PFSK-1 (cell line): ENCODE measurements around the gene SP110.

Source experiments
- POLR2AphosphoS5 ChIP-seq: IDR thresholded peaks from 2 replicates; pipeline ENCODE4 v1.6.1; 2012; ENCODE audit warnings: low read depth, mild to moderate bottlenecking, control low read depth, low read length, moderate library complexity
- REST ChIP-seq, 2 experiments: IDR thresholded peaks; 2 replicates each; pipeline versions ENCODE4 v1.6.1 to v1.8.0; 2011 to 2012; ENCODE audit warnings: low read depth in 2 of 2, low read length in 2 of 2, control low read depth in 1 of 2, inconsistent platforms in 1 of 2, mild to moderate bottlenecking in 1 of 2, moderate library complexity in 1 of 2; ENCODE audit not compliant: insufficient read depth in 1 of 2
- SIN3A ChIP-seq: IDR thresholded peaks from 2 replicates; pipeline ENCODE4 v1.6.1; 2012; ENCODE audit warnings: mild to moderate bottlenecking, low read length, moderate library complexity, borderline replicate concordance; ENCODE audit not compliant: insufficient read depth
- TAF1 ChIP-seq: IDR thresholded peaks from 2 replicates; pipeline ENCODE4 v1.6.1; 2012; ENCODE audit warnings: low read length, control low read depth, borderline replicate concordance; ENCODE audit not compliant: insufficient read depth

DNA sequence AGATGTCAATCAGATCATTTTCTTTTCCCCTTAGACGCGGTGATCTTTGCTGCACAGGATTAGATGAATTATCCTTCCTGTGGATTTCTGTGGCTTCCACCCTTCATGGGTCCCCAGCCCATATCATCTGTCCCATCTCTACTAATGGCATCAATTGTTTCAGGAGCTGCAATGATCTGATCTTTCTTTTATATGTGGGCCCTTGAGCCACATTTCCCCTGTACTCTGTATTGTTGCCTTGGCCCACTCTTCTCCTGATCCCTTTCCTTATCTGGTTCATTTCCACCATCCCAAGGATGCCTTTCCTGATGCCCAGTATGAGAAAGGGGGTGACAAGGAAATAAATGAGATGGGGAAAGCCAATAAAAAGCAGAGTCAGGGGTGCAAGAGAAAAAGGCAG, 30.4 kb upstream of the SP110 start:
- TF ChIP-seq SIN3A (no peak), REST (IDR thresholded peaks at IDR 0.05; ENCODE audit: insufficient read depth in 1 of 2, low read depth in 2 of 2, low read length in 2 of 2) (no peak), TAF1 (no peak), POLR2AphosphoS5 (no peak)
